ENCODE data around the gene ICAM3.

ICAM3 gene

GRCh38 chr19:10286803-10287737, 52.4 kb downstream of the ICAM3 start, which contains the start of gene ICAM4:
Gene ICAM4 (plus strand): TSS chr19:10286955. CDS start chr19:10287013, 58 bp downstream.
- Histone ChIP-seq H3K36me3 (ENCODE audit: control insufficient read depth in 1 of 2, insufficient read depth in 2 of 2, low read depth in 1 of 2, low read length in 2 of 2) (peaks cover 22 to 34% of the 10 kb centered on the region in 2 experiments), H3K14ac (ENCODE audit: low read length in 2 of 2) (no peak within 1 kb of the TSS), H3K4me1 (ENCODE audit: control insufficient read depth, insufficient read depth, low read depth, low read length) (peaks cover 46% of the 10 kb centered on the region), H2AFZ (ENCODE audit: low read depth, low read length) (no peak within 1 kb of the TSS), H2AK5ac (ENCODE audit: low read length, severe bottlenecking) (no peak within 1 kb of the TSS), H3K27ac (ENCODE audit: low read length, poor library complexity, severe bottlenecking) (no peak within 1 kb of the TSS), H3K27me3 (ENCODE audit: control insufficient read depth in 1 of 2, insufficient read depth in 1 of 2, low read length in 2 of 2) (peaks cover 50 to 61% of the 10 kb centered on the region in 2 experiments), H2BK5ac (ENCODE audit: low read depth, low read length, poor library complexity, severe bottlenecking) (no peak within 1 kb of the TSS), H3K23ac (ENCODE audit: low read length in 2 of 2) (no peak within 1 kb of the TSS), H3K4me2 (ENCODE audit: low read length, poor library complexity, severe bottlenecking) (peak within 1 kb of the TSS; percentile 19), H3K18ac (ENCODE audit: low read depth in 1 of 2, low read length in 2 of 2) (peak within 1 kb of the TSS; percentile 8 to 46), H4K8ac (ENCODE audit: low read length) (peak within 1 kb of the TSS; percentile 27), H3K79me1 (replicated peaks; ENCODE audit: low read length, poor library complexity, severe bottlenecking) (no peaks in the 10 kb centered on the region), H3K4me3 (ENCODE audit: insufficient read depth in 1 of 2, low read depth in 1 of 2, low read length in 2 of 2) (no peak within 1 kb of the TSS), H2BK120ac (ENCODE audit: low read depth, low read length) (no peak within 1 kb of the TSS), H2BK15ac (ENCODE audit: low read depth, poor library complexity, severe bottlenecking) (peak within 1 kb of the TSS; percentile 80), H3K4ac (ENCODE audit: low read depth in 1 of 2, low read length in 2 of 2) (peak within 1 kb of the TSS in 1 of 2 experiments; percentile 38), H3K9me3 (ENCODE audit: control insufficient read depth, low read length) (peaks cover 4% of the 10 kb centered on the region), H3K9ac (ENCODE audit: low read length) (no peak within 1 kb of the TSS), H2BK12ac (ENCODE audit: low read length in 2 of 2) (no peak within 1 kb of the TSS), H4K91ac (ENCODE audit: low read length) (peak within 1 kb of the TSS; percentile 21)
- 12% methylated on average over 59 of the region's 59 CpGs for WGBS
- DNase-seq: peak; percentile 58

GRCh38 chr19:10285393-10285792, 54.0 kb downstream of the ICAM3 start:
- H3K4me2 ChIP-seq (ENCODE audit: low read length, poor library complexity, severe bottlenecking): no peak overlapping the region
- no peak overlapping the region for H3K23ac ChIP-seq (ENCODE audit: low read length in 2 of 2)
- no peak overlapping the region for H2BK15ac ChIP-seq (ENCODE audit: low read depth, poor library complexity, severe bottlenecking)
- no peak overlapping the region for H2BK120ac ChIP-seq (ENCODE audit: low read depth, low read length)
- WGBS: 100% methylated on average over 3 of the region's 4 CpGs
- H3K4me3 ChIP-seq (ENCODE audit: insufficient read depth in 1 of 2, low read depth in 1 of 2, low read length in 2 of 2): no peak overlapping the region
- no peak overlapping the region for H3K27ac ChIP-seq (ENCODE audit: low read length, poor library complexity, severe bottlenecking)
- H2AFZ ChIP-seq (ENCODE audit: low read depth, low read length): no peak overlapping the region
- no peak overlapping the region for H3K9ac ChIP-seq (ENCODE audit: low read length)
- no peak overlapping the region for H3K4ac ChIP-seq (ENCODE audit: low read depth in 1 of 2, low read length in 2 of 2)
- peaks cover 22 to 34% of the 10 kb centered on the region in 2 experiments for H3K36me3 ChIP-seq (ENCODE audit: control insufficient read depth in 1 of 2, insufficient read depth in 2 of 2, low read depth in 1 of 2, low read length in 2 of 2)
- H3K27me3 ChIP-seq (ENCODE audit: control insufficient read depth in 1 of 2, insufficient read depth in 1 of 2, low read length in 2 of 2): peaks cover 34 to 45% of the 10 kb centered on the region in 2 experiments
- no peak overlapping the region for H2BK5ac ChIP-seq (ENCODE audit: low read depth, low read length, poor library complexity, severe bottlenecking)
- H3K14ac ChIP-seq (ENCODE audit: low read length in 2 of 2): no peak overlapping the region
- H4K91ac ChIP-seq (ENCODE audit: low read length): no peak overlapping the region
- H4K8ac ChIP-seq (ENCODE audit: low read length): peak overlapping the region; percentile 4
- no peak overlapping the region for H2BK12ac ChIP-seq (ENCODE audit: low read length in 2 of 2)
- H3K79me1 ChIP-seq (replicated peaks; ENCODE audit: low read length, poor library complexity, severe bottlenecking): no peaks in the 10 kb centered on the region
- H3K9me3 ChIP-seq (ENCODE audit: control insufficient read depth, low read length): peaks cover 4% of the 10 kb centered on the region
- H3K4me1 ChIP-seq (ENCODE audit: control insufficient read depth, insufficient read depth, low read depth, low read length): peaks cover 31% of the 10 kb centered on the region
- H2AK5ac ChIP-seq (ENCODE audit: low read length, severe bottlenecking): no peak overlapping the region
- DNase-seq: no peak
- no peak overlapping the region for H3K18ac ChIP-seq (ENCODE audit: low read depth in 1 of 2, low read length in 2 of 2)

GRCh38 chr19:10284960-10285278, 54.5 kb downstream of the ICAM3 start:
- H3K4ac ChIP-seq (ENCODE audit: low read depth in 1 of 2, low read length in 2 of 2): no peak overlapping the region
- 96% methylated on average over 13 of the region's 13 CpGs for WGBS
- peaks cover 26% of the 10 kb centered on the region for H3K4me1 ChIP-seq (ENCODE audit: control insufficient read depth, insufficient read depth, low read depth, low read length)

More at GRCh38 chr19:10284960-10285278, 54.5 kb downstream of the ICAM3 start:
- peaks cover 4% of the 10 kb centered on the region for H3K9me3 ChIP-seq (ENCODE audit: control insufficient read depth, low read length)
- H2BK5ac ChIP-seq (ENCODE audit: low read depth, low read length, poor library complexity, severe bottlenecking): no peak overlapping the region
- H3K27ac ChIP-seq (ENCODE audit: low read length, poor library complexity, severe bottlenecking): no peak overlapping the region
- no peak overlapping the region for H3K4me2 ChIP-seq (ENCODE audit: low read length, poor library complexity, severe bottlenecking)
- H2BK15ac ChIP-seq (ENCODE audit: low read depth, poor library complexity, severe bottlenecking): no peak overlapping the region
- H2AFZ ChIP-seq (ENCODE audit: low read depth, low read length): no peak overlapping the region
- no peak overlapping the region for H4K8ac ChIP-seq (ENCODE audit: low read length)
- no peak overlapping the region for H4K91ac ChIP-seq (ENCODE audit: low read length)
- no peak overlapping the region for H3K23ac ChIP-seq (ENCODE audit: low read length in 2 of 2)
- no peak overlapping the region for H2AK5ac ChIP-seq (ENCODE audit: low read length, severe bottlenecking)
- no peak for DNase-seq
- H3K9ac ChIP-seq (ENCODE audit: low read length): no peak overlapping the region
- H2BK12ac ChIP-seq (ENCODE audit: low read length in 2 of 2): no peak overlapping the region
- no peak overlapping the region for H3K14ac ChIP-seq (ENCODE audit: low read length in 2 of 2)
- H3K18ac ChIP-seq (ENCODE audit: low read depth in 1 of 2, low read length in 2 of 2): no peak overlapping the region
- H3K79me1 ChIP-seq (replicated peaks; ENCODE audit: low read length, poor library complexity, severe bottlenecking): no peaks in the 10 kb centered on the region
- H3K4me3 ChIP-seq (ENCODE audit: insufficient read depth in 1 of 2, low read depth in 1 of 2, low read length in 2 of 2): no peak overlapping the region
- peaks cover 23 to 35% of the 10 kb centered on the region in 2 experiments for H3K36me3 ChIP-seq (ENCODE audit: control insufficient read depth in 1 of 2, insufficient read depth in 2 of 2, low read depth in 1 of 2, low read length in 2 of 2)
- peaks cover 29 to 40% of the 10 kb centered on the region in 2 experiments for H3K27me3 ChIP-seq (ENCODE audit: control insufficient read depth in 1 of 2, insufficient read depth in 1 of 2, low read length in 2 of 2)
- no peak overlapping the region for H2BK120ac ChIP-seq (ENCODE audit: low read depth, low read length)

All from mesenchymal stem cell (in vitro differentiated cells and primary cell).